ENCODE results near the gene FERMT2.
A peak's percentile ranks its signal among the peaks of the same experiment; 100 is the strongest.
"Not testable (repeated sequence)": the region's sequence is repeated elsewhere in the genome, so short reads cannot be mapped to it uniquely, and the experiment has no call there.

The FERMT2 gene

GRCh38 chr14:52944254-52944653, 6.6 kb downstream of the FERMT2 start:
- no peak for DNase-seq

GRCh38 chr14:52939427-52939826, 11.4 kb downstream of the FERMT2 start:
- DNase-seq, result no peak

- no peak for DNase-seq
These were observed 13.0 kb downstream of the FERMT2 start for GRCh38 chr14:52937869-52938268.

GRCh38 chr14:52937306-52937705, 13.5 kb downstream of the FERMT2 start:
- DNase-seq, result no peak

- no peak for DNase-seq
These were observed 14.4 kb downstream of the FERMT2 start for GRCh38 chr14:52936437-52936836.

- DNase-seq, result no peak
These were observed 15.0 kb downstream of the FERMT2 start for GRCh38 chr14:52935833-52936232.

- no peak for DNase-seq
These were observed 16.1 kb downstream of the FERMT2 start for GRCh38 chr14:52934762-52935161.

GRCh38 chr14:52929192-52929807, 21.6 kb downstream of the FERMT2 start:
- DNase-seq, result no peak

- peak; percentile 93 for DNase-seq
These were observed 23.9 kb downstream of the FERMT2 start for GRCh38 chr14:52926953-52927352.

- DNase-seq, result no peak
These were observed 26.8 kb downstream of the FERMT2 start for GRCh38 chr14:52923902-52924575.

- DNase-seq, result no peak
These were observed 28.2 kb downstream of the FERMT2 start for GRCh38 chr14:52922656-52923055.

- DNase-seq, result no peak
These were observed 28.8 kb downstream of the FERMT2 start for GRCh38 chr14:52922059-52922458.

- DNase-seq, result not testable (repeated sequence)
These were observed 30.4 kb downstream of the FERMT2 start for GRCh38 chr14:52920411-52920810.

- no peak for DNase-seq
These were observed 30.9 kb downstream of the FERMT2 start for GRCh38 chr14:52919971-52920370.

- no peak for DNase-seq
These were observed 32.4 kb downstream of the FERMT2 start for GRCh38 chr14:52918486-52918885.

- DNase-seq, result no peak
These were observed 33.1 kb downstream of the FERMT2 start for GRCh38 chr14:52917735-52918134.

- no peak for DNase-seq
These were observed 36.6 kb downstream of the FERMT2 start for GRCh38 chr14:52914295-52914694.

- no peak for DNase-seq
These were observed 37.6 kb downstream of the FERMT2 start for GRCh38 chr14:52913271-52913670.

- peak; percentile 71 for DNase-seq
These were observed 38.9 kb downstream of the FERMT2 start for GRCh38 chr14:52911904-52912303.

GRCh38 chr14:52910572-52910971, 40.3 kb downstream of the FERMT2 start:
- no peak for DNase-seq

- no peak for DNase-seq
These were observed 42.9 kb downstream of the FERMT2 start for GRCh38 chr14:52907949-52908348.

- no peak for DNase-seq
These were observed 44.7 kb downstream of the FERMT2 start for GRCh38 chr14:52906141-52906601.

GRCh38 chr14:52902971-52903619, 47.8 kb downstream of the FERMT2 start:
- no peak for DNase-seq

GRCh38 chr14:52901357-52901980, 49.4 kb downstream of the FERMT2 start:
- no peak for DNase-seq

Measured in NCI-H2029 (cell line).